ENCODE measurements around the gene POMZP3.
"Not testable (repeated sequence)": the region's sequence is repeated elsewhere in the genome, so short reads cannot be mapped to it uniquely, and the experiment has no call there.

POMZP3 gene

GRCh38 chr7:76586585-76587315, 40.3 kb downstream of the POMZP3 start:
- not testable (repeated sequence) for DNase-seq

GRCh38 chr7:76583636-76584281, 43.3 kb downstream of the POMZP3 start:
- not testable (repeated sequence) for DNase-seq

GRCh38 chr7:76582848-76583631, 44.0 kb downstream of the POMZP3 start:
- DNase-seq: peak; percentile 5

- not testable (repeated sequence) for DNase-seq
Measured at GRCh38 chr7:76575919-76576655, 51.0 kb downstream of the POMZP3 start.

GRCh38 chr7:76575431-76575830, 51.6 kb downstream of the POMZP3 start:
- not testable (repeated sequence) for DNase-seq

- DNase-seq: not testable (repeated sequence)
Measured at GRCh38 chr7:76572296-76572695, 54.8 kb downstream of the POMZP3 start.

- DNase-seq: not testable (repeated sequence)
Measured at GRCh38 chr7:76570324-76570775, 56.7 kb downstream of the POMZP3 start.

- DNase-seq: not testable (repeated sequence)
Measured at GRCh38 chr7:76568742-76569141, 58.3 kb downstream of the POMZP3 start.

- DNase-seq: not testable (repeated sequence)
Measured at GRCh38 chr7:76567753-76568152, 59.3 kb downstream of the POMZP3 start.

GRCh38 chr7:76567311-76567710, 59.8 kb downstream of the POMZP3 start:
- DNase-seq: not testable (repeated sequence)

GRCh38 chr7:76565001-76565400, 62.1 kb downstream of the POMZP3 start:
- not testable (repeated sequence) for DNase-seq

- DNase-seq: not testable (repeated sequence)
Measured at GRCh38 chr7:76561342-76561741, 65.7 kb downstream of the POMZP3 start.

- not testable (repeated sequence) for DNase-seq
Measured at GRCh38 chr7:76560157-76560556, 66.9 kb downstream of the POMZP3 start.

All from activated T-cell treated with anti-CD3 and anti-CD28 coated beads for 4 hours (primary cell).